Sigmoid colon (tissue), 7 donors: ENCODE data around the gene MC2R. TPM values are rescaled to one million over a fixed set of nuclear protein-coding genes. Genes with fewer than 3 reads are reported as not detected.

ENCODE experiments used
- DNase-seq: peaks from one replicate; pipeline ENCODE4 v3.0.0-alpha.2; 2019
- H3K27ac ChIP-seq, 4 donors: fragments of 200-600 bp; sonication (generic); one replicate each; pipeline ENCODE4 v1.5.1; 2016 to 2019; ENCODE audit warnings: mild to moderate bottlenecking in 1 of 4
- H3K27me3 ChIP-seq, 3 donors: fragments of 200-600 bp; sonication (generic); one replicate each; pipeline ENCODE4 v1.5.1; 2019; ENCODE audit warnings: mild to moderate bottlenecking in 1 of 3
- H3K36me3 ChIP-seq, 4 donors: fragments of 200-600 bp; sonication (generic); one replicate each; pipeline ENCODE4 v1.5.1; 2016 to 2019
- H3K4me1 ChIP-seq, 4 donors: fragments of 200-600 bp; sonication (generic); one replicate each; pipeline ENCODE4 v1.5.1; 2017 to 2019
- H3K4me3 ChIP-seq, 4 donors: fragments of 200-600 bp; sonication (generic); one replicate each; pipeline ENCODE4 v1.5.1; 2017 to 2019; ENCODE audit warnings: mild to moderate bottlenecking in 2 of 4, moderate library complexity in 1 of 4
- H3K9me3 ChIP-seq, 4 donors: fragments of 200-600 bp in 3 of 4; sonication (generic) in 3 of 4; one replicate each; pipeline versions ENCODE4 v1.5.1 to v1.6.1; 2013 to 2019
- EP300 ChIP-seq, 4 donors: sonication (generic); formaldehyde crosslinking; IDR thresholded peaks; one replicate each; pipeline ENCODE4 v1.6.1; 2017; ENCODE audit warnings: antibody characterized with exemption in 4 of 4
- POLR2A ChIP-seq, 2 donors: fragments of 450-650 bp; IDR thresholded peaks; one replicate each; pipeline ENCODE4 v1.6.1; 2016; ENCODE audit warnings: antibody characterized with exemption in 2 of 2, mild to moderate bottlenecking in 2 of 2, moderate library complexity in 2 of 2
- POLR2AphosphoS5 ChIP-seq, 4 donors: sonication (generic); formaldehyde crosslinking; IDR thresholded peaks; one replicate each; pipeline ENCODE4 v1.6.1; 2017; ENCODE audit warnings: antibody characterized with exemption in 4 of 4
- WGBS, 2 donors: extraction: QIAGEN DNeasy Blood & Tissue Kit; methylation state at CpG; one replicate each; pipeline ENCODE4 v1.1.7; 2013; 5-methylcytosine and 5-hydroxymethylcytosine counted together
- intact Hi-C: fragments of 100-400 bp; cut with DNase I; formaldehyde crosslinking; loops from one replicate; pipeline ENCODE4 v1.15.1; 2023
- polyA plus RNA-seq, 3 donors: library from polyadenylated mRNA; stranded (reverse); fragments of 200-250 nt; gene quantifications; one replicate each; pipeline ENCODE4 v1.2.3, GENCODE V29; 2013
- total RNA-seq, 4 donors: library from RNA; depleted of rRNA; stranded (reverse); fragments of >200 nt; gene quantifications; one replicate each; pipeline ENCODE4 v1.1.0, GENCODE V29; 2016
- TF ChIP-seq, protein P1 (sequence below), 4 experiments: fragments of 450-650 bp in 3 of 4; fragments of 200-600 bp in 1 of 4; IDR thresholded peaks; one replicate each; pipeline ENCODE4 v1.5.1; 2016 to 2019; ENCODE audit warnings: antibody characterized with exemption in 4 of 4, mild to moderate bottlenecking in 3 of 4, moderate library complexity in 2 of 4
- donor health status: healthy with polysubstance abuse.
- donor health status: Bipolar disorder and iron deficiency.
- donor health status: healthy.

MC2R gene
- total and polyA plus RNA-seq, 7 donors: not detected

DNA sequence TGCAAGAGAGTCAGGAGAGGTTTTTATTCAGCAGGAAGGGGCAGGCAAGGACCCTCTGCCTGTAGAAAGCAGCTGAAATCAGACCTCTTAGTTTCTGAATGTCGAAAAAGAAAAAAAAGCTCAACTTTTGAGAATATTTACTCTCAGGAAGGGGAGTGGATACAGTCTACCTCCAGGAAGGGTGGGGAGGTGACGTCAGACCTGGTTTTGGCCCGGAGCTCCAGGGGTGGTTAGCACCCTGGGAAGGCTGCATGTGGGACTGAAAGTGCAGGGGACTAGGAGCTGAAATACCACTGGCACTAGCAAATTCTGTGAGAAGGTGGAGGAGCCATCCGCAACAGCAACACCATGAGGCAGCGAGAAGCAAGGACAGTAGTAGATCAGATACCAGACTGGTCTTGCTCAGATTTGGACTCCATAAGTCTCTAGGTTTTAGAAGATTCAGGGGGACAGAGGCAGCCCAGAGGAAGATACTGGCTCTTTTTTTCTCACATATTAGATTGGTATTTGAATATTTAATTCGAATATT, 19.8 kb downstream of the MC2R start:
- WGBS, 2 donors: 64 to 68% methylated on average over 6 of the region's 6 CpGs

DNA sequence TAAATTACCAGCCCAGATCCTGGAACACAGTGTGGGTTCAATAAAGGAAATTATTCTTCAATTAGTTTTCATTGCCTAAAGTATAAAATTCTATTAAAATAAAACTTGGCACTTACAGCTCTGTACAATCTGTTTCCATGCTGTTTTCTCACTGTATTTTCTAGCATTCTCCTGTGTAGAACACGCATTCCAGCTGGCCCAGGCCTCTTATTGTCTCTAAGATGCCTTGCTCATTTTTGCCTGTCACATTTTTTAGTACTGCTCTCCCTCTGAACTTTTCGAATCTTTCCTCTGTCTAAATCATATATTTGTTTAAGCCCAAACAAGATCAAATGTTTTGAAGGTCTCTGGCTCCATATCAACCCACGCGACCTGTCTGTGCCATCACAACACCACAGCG, 20.8 kb downstream of the MC2R start:
- WGBS, 2 donors: 78 to 80% methylated on average over 5 of the region's 5 CpGs
- no peaks in the 10 kb centered on the region for H3K27me3 ChIP-seq
- H3K4me3 ChIP-seq: no peak overlapping the region
- H3K36me3 ChIP-seq: no peaks in the 10 kb centered on the region
- intact Hi-C loops: no loop called here
- TF ChIP-seq POLR2AphosphoS5 (IDR thresholded peaks at IDR 0.05) (no peak), POLR2A (IDR thresholded peaks at IDR 0.05) (no peak), EP300 (IDR thresholded peaks at IDR 0.05) (no peak)
- TF ChIP-seq, protein P1, sequence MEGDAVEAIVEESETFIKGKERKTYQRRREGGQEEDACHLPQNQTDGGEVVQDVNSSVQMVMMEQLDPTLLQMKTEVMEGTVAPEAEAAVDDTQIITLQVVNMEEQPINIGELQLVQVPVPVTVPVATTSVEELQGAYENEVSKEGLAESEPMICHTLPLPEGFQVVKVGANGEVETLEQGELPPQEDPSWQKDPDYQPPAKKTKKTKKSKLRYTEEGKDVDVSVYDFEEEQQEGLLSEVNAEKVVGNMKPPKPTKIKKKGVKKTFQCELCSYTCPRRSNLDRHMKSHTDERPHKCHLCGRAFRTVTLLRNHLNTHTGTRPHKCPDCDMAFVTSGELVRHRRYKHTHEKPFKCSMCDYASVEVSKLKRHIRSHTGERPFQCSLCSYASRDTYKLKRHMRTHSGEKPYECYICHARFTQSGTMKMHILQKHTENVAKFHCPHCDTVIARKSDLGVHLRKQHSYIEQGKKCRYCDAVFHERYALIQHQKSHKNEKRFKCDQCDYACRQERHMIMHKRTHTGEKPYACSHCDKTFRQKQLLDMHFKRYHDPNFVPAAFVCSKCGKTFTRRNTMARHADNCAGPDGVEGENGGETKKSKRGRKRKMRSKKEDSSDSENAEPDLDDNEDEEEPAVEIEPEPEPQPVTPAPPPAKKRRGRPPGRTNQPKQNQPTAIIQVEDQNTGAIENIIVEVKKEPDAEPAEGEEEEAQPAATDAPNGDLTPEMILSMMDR (IDR thresholded peaks at IDR 0.05): no peak
- no peak overlapping the region for H3K27ac ChIP-seq
- no peaks in the 10 kb centered on the region for H3K9me3 ChIP-seq
- no peaks in the 10 kb centered on the region for H3K4me1 ChIP-seq
- no peak for DNase-seq

More for the DNA sequence above, 19.8 kb downstream of the MC2R start:
- no peaks in the 10 kb centered on the region for H3K9me3 ChIP-seq
- H3K27ac ChIP-seq: no peak overlapping the region
- no peaks in the 10 kb centered on the region for H3K36me3 ChIP-seq
- intact Hi-C loops: no loop called here
- no peak overlapping the region for H3K4me3 ChIP-seq
- DNase-seq: no peak
- H3K27me3 ChIP-seq: no peaks in the 10 kb centered on the region
- no peaks in the 10 kb centered on the region for H3K4me1 ChIP-seq
- TF ChIP-seq, protein P1 (IDR thresholded peaks at IDR 0.05): no peak
- TF ChIP-seq EP300 (IDR thresholded peaks at IDR 0.05): no peak
- TF ChIP-seq POLR2A (IDR thresholded peaks at IDR 0.05): no peak
- TF ChIP-seq POLR2AphosphoS5 (IDR thresholded peaks at IDR 0.05): no peak

DNA sequence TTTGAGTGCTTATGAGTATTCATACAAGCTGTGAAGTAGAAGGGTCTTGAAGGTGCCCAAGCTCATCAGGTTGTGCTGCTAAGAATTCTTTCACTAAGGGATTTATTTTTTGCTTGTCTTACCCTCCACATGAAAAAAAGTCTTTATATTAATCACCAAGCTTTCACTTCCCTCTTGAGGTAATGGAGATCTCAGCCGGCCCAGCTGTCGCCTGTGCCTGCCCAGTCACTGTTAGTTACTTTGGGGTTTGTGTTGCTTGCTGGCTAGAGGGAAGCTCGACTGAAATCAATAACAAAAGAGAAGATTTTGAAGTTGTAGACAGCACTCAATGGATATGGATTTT, 21.9 kb downstream of the MC2R start:
- TF ChIP-seq, protein P1 (IDR thresholded peaks at IDR 0.05): no peak
- no peak for TF ChIP-seq EP300 (IDR thresholded peaks at IDR 0.05)
- no peak for TF ChIP-seq POLR2AphosphoS5 (IDR thresholded peaks at IDR 0.05)
- no peak for TF ChIP-seq POLR2A (IDR thresholded peaks at IDR 0.05)
- Histone ChIP-seq H3K9me3 (no peaks in the 10 kb centered on the region), H3K4me3 (no peak overlapping the region), H3K4me1 (no peaks in the 10 kb centered on the region), H3K27me3 (no peaks in the 10 kb centered on the region), H3K36me3 (no peaks in the 10 kb centered on the region), H3K27ac (no peak overlapping the region)
- WGBS, 2 donors: 53 to 61% methylated on average over 3 of the region's 3 CpGs
- DNase-seq: no peak
- intact Hi-C loops: no loop called here

DNA sequence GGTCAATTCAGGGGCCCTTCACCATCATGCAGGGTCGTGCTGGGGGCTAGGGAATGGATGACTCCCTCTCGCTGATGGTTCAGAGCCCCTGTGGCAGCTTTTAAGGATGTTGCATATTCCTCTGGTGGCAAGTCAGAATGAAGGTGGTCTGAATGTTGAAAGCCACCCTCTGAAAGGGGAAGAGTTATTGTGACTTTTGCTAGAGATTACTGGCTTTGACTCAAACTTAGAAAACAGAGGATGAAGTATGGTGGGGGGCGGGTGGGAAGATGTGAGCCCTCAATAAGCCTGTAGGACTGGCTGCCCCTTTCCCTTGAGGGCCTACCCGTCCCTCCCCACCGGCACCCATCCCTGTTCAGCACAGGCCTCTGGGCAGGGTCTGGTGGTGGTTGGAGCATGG, 23.2 kb downstream of the MC2R start:
- H3K9me3 ChIP-seq: no peaks in the 10 kb centered on the region
- TF ChIP-seq, protein P1 (IDR thresholded peaks at IDR 0.05): no peak
- TF ChIP-seq POLR2AphosphoS5 (IDR thresholded peaks at IDR 0.05) (no peak), EP300 (IDR thresholded peaks at IDR 0.05) (no peak)
- 78 to 89% methylated on average over 5 of the region's 5 CpGs for WGBS, 2 donors
- H3K4me1 ChIP-seq: no peaks in the 10 kb centered on the region
- no peak overlapping the region for H3K4me3 ChIP-seq
- no peaks in the 10 kb centered on the region for H3K27me3 ChIP-seq
- DNase-seq: no peak
- H3K36me3 ChIP-seq: no peaks in the 10 kb centered on the region
- intact Hi-C loops: no loop called here
- no peak overlapping the region for H3K27ac ChIP-seq

DNA sequence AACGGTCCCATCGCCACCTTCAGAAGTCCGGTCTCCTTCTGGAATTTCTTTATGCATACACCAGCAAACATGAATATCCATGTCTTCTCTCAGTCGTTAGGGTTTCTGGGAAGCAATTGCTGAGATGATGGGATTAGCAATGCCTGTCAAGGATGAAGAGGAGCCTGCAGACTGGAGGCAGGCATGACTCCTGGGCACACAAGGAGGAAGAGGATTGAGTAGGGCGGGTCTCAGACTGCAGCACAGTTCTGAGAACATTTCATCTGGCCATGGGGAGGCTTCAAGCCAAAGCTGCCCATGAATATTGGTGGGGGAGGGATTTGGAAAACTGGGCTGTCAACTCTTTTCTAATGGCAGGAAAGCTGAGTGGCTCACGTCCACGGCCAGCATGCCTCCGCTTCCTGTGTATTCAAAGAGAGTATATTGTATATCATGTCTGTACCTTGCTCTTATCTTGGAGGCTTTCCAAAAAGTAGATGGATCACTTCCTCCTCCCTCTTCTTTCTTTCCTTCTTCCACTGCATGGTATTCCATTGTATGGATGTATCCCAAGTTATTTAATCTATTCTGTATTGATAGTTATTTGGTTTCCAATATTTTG, 24.5 kb downstream of the MC2R start:
- intact Hi-C loops: no loop called here
- TF ChIP-seq, protein P1 (IDR thresholded peaks at IDR 0.05): no peak
- no peak for TF ChIP-seq EP300 (IDR thresholded peaks at IDR 0.05)
- no peak for TF ChIP-seq POLR2AphosphoS5 (IDR thresholded peaks at IDR 0.05)
- no peak for TF ChIP-seq POLR2A (IDR thresholded peaks at IDR 0.05)
- Histone ChIP-seq H3K27ac (no peak overlapping the region), H3K9me3 (no peaks in the 10 kb centered on the region), H3K4me3 (no peak overlapping the region), H3K4me1 (no peaks in the 10 kb centered on the region), H3K36me3 (no peaks in the 10 kb centered on the region), H3K27me3 (no peaks in the 10 kb centered on the region)
- no peak for DNase-seq
- WGBS, 2 donors: 54 to 63% methylated on average over 8 of the region's 8 CpGs
